Muscle layer of colon (tissue), 2 donors: ENCODE data around the gene NRROS.

Experiments used
- H3K27ac ChIP-seq: one replicate; pipeline ENCODE4 v1.7.0; 2013; ENCODE audit warnings: low read depth, mild to moderate bottlenecking, low read length, moderate library complexity
- H3K27me3 ChIP-seq, 2 donors: one replicate each; pipeline ENCODE4 v1.7.0; 2013; ENCODE audit warnings: low read length in 2 of 2, mild to moderate bottlenecking in 2 of 2; ENCODE audit not compliant: insufficient read depth in 2 of 2, control insufficient read depth in 1 of 2
- H3K36me3 ChIP-seq: one replicate; pipeline ENCODE4 v1.7.0; 2013; ENCODE audit warnings: mild to moderate bottlenecking, low read length; ENCODE audit not compliant: insufficient read depth
- H3K4me1 ChIP-seq: one replicate; pipeline ENCODE4 v1.7.0; 2013; ENCODE audit warnings: mild to moderate bottlenecking, low read length; ENCODE audit not compliant: insufficient read depth
- H3K4me3 ChIP-seq, 2 donors: one replicate each; pipeline ENCODE4 v1.7.0; 2013; ENCODE audit warnings: low read length in 2 of 2, low read depth in 1 of 2, mild to moderate bottlenecking in 1 of 2, moderate library complexity in 1 of 2
- H3K9ac ChIP-seq: one replicate; pipeline ENCODE4 v1.7.0; 2013; ENCODE audit warnings: low read length
- H3K9me3 ChIP-seq: one replicate; pipeline ENCODE4 v1.7.0; 2013; ENCODE audit warnings: mild to moderate bottlenecking, low read length
- donor health status: abdominal sarcoma.
- donor health status: Adenocarcinoma of cecum.

Gene NRROS

DNA sequence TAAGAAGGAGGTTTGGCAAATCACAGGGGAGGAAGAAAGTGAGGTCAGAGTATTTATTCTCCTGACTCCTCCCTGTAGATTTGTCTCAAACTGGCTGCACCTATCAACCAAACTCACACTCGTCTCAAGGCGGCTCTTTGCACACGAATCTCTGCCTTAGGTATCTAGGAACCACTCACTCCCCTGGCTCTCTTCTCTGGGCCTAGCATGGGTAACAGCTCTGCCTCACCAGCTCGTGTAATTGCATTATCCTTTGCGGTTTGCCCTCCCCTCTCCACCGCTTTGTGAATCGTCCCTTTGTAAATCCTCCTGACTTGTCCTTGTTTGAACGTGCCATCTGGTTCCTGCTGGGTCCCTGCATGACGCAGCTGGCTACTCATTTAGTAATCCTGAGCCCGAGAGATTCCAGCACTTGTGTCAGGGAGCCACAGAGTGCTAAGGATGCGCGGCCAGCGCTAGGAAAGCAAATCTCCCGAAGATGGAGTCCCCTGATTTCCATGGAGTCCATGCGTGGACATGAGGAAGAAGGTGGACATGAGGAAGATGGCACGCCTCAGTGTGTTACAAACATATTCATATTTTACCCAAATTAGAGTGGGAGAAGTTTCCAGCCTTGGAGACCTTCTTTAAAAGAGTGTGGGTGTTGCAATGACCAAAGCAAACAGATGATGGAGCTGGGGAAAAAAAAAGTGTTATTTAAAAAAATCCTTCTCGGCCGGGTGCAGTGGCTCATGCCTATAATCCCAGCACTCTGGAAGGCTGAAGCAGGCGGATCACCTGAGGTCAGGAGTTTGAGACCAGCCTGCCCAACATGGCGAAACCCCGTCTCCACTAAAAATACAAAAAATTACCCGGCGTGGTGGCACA, 26.7 kb downstream of the NRROS start:
- Histone ChIP-seq H3K4me1 (no peaks in the 10 kb centered on the region), H3K9ac (no peak overlapping the region), H3K4me3 (no peak overlapping the region), H3K36me3 (no peaks in the 10 kb centered on the region), H3K9me3 (no peaks in the 10 kb centered on the region), H3K27me3 (no peaks in the 10 kb centered on the region), H3K27ac (no peak overlapping the region)

DNA sequence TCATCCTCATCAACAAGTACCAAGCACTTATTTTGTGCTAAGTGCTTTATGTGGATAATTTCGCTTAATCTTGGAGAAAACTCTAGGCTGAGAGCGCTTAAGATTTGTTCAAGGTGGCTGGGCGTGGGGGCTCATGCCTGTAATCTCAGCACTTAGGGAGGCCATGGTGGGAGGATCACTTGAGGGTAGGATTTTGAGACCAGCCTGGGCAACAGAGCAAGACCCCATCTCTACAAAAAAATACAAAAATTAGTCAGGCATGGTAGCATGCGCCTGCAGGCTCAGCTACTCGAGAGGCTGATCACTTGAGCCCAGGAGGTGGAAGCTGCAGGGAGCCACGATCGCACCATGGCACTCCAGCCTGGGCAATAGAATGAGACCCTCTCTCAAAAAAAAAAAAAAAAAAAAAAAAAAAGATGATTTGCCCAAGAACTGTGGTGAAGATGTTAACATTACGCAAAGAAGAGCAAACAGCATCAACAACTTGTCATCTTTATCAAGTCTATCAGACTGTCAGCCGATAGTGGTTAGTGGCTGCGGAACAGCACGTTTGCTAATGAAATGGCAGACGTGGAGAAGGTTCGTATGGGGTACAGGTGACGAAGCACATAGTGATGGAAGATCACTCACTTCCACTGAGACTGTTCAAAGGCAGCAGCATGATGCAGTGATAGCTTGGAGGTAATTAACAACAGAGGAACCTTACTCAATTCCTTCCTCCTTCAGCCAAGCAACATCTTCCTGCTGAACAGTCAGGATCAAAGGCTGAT, 27.7 kb downstream of the NRROS start:
- Histone ChIP-seq H3K9ac (no peak overlapping the region), H3K27ac (no peak overlapping the region), H3K9me3 (no peaks in the 10 kb centered on the region), H3K27me3 (no peaks in the 10 kb centered on the region), H3K36me3 (no peaks in the 10 kb centered on the region), H3K4me1 (no peaks in the 10 kb centered on the region), H3K4me3 (no peak overlapping the region)

DNA sequence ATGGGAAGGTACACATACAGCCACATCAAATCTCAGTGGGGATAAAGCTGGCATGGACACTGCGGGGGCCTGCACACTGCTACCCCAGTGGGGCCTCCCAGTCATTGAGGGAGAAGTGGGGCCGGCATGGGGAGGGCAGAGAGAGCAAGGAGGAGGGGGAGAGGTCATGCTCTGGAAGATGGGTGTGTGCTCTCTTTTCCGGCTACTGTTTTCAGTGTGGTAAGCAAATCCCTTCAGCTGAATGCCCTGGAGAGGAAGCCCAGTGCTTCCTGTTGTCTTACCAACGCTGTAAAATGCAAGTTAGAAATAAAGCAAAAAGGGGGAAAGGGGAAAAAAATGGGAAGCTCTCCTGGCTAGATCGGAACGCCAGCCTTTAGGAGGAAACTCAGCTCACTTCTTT, 30.8 kb downstream of the NRROS start:
- Histone ChIP-seq H3K4me1 (no peaks in the 10 kb centered on the region), H3K4me3 (no peak overlapping the region), H3K27me3 (no peaks in the 10 kb centered on the region), H3K9me3 (no peaks in the 10 kb centered on the region), H3K27ac (no peak overlapping the region), H3K9ac (no peak overlapping the region), H3K36me3 (no peaks in the 10 kb centered on the region)

DNA sequence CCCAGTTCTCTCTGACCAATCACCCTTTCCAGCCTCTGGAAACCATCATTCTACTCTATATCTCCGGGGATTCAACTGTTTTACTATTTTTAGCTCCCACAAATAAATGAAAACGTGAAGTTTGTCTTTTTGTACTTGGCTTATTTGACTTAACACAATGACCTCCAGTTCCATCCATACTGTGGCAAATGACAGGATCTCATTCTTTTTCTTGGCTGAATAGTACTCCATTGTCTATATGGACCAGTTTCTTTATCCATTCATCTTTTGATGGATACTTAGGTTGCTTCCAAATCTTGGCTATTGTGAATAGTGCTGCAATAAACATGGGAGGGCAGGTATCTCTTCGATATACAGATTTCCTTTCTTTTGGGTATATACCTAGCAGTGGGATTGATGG, 34.1 kb downstream of the NRROS start:
- Histone ChIP-seq H3K27me3 (no peaks in the 10 kb centered on the region), H3K27ac (no peak overlapping the region), H3K9me3 (no peaks in the 10 kb centered on the region), H3K4me3 (no peak overlapping the region), H3K4me1 (no peaks in the 10 kb centered on the region), H3K9ac (no peak overlapping the region), H3K36me3 (no peaks in the 10 kb centered on the region)

DNA sequence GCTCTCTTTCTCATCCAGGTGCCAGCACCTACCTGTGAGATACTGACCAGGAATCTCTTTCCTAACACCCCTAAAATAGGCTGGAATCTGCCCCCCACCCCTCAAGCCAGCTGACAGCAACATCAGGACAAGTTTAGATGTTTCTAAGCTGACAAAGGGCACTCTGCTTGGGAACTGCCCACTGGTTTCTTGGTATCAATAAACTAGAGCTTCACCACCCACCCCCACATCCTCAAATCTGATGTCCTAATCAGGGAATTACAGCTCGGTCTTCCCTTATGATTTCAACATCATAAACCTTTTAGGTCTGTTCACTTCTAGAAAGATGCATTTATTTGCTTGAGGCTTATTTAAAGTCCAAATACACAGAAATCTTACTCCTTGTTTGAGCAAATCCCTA, 37.9 kb downstream of the NRROS start:
- Histone ChIP-seq H3K9ac (no peak overlapping the region), H3K4me1 (no peaks in the 10 kb centered on the region), H3K27me3 (no peaks in the 10 kb centered on the region), H3K4me3 (no peak overlapping the region), H3K36me3 (no peaks in the 10 kb centered on the region), H3K9me3 (no peaks in the 10 kb centered on the region), H3K27ac (no peak overlapping the region)

DNA sequence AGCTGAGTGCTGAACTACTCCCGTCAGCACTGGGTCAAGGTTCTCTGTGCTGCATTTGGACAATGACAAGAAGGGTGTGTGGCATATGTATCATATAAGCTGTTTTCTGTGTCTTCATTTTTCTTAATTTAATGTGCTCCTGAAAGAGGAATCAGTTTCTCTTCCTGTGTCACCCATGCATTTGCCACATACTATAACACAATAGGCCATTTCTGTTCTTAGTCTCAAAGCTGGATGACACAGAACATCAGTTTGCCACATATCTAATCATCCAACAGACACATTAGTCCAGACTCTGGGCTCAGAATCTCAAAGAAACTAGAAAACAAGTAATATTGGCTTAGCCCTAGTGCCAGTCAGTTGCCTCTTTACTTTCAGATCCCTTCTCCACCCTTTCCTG, 38.4 kb downstream of the NRROS start:
- Histone ChIP-seq H3K4me1 (no peaks in the 10 kb centered on the region), H3K9ac (no peak overlapping the region), H3K27ac (no peak overlapping the region), H3K27me3 (no peaks in the 10 kb centered on the region), H3K9me3 (no peaks in the 10 kb centered on the region), H3K36me3 (no peaks in the 10 kb centered on the region), H3K4me3 (no peak overlapping the region)

DNA sequence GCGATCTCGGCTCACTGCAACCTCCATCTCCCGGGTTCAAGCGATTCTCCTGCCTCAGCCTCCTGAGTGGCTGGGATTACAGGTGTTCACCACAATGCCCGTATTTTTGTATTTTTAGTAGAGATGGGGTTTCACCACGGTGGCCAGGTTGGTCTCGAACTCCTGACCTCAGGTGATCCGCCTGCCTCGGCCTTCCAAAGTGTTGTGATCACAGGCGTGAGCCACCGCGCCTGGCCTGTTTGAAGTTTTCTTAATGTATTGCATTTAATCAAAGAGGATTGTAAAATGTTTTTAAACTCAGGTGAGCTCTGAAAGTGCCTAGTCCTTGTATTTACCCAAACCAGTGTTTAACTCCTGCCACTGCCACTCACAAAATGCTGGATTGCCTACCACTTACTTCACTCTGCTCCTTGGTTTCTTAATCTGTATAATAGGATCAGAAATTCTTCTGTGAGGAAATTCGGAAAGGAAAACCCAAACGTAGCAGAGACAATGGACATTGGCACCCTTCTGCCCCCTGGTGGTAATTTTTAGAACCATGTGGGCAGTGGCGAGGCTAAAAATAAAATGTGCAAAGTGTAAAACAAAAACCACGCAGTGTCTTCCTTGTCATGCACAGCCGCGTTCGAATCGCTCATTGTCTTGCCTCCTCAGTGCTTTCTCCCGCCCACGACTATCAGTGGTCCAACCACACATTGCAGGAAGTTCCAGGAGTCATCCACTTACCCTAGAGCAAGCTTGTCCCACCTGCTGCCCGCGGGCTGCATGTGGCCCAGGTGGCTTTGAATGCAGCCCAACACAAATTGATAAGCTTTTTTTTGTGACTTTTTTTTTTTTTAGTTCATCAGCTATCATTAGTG, 45.3 kb downstream of the NRROS start:
- Histone ChIP-seq H3K9ac (no peak overlapping the region), H3K9me3 (no peaks in the 10 kb centered on the region), H3K27me3 (no peaks in the 10 kb centered on the region), H3K27ac (no peak overlapping the region), H3K36me3 (no peaks in the 10 kb centered on the region), H3K4me3 (no peak overlapping the region), H3K4me1 (no peaks in the 10 kb centered on the region)

DNA sequence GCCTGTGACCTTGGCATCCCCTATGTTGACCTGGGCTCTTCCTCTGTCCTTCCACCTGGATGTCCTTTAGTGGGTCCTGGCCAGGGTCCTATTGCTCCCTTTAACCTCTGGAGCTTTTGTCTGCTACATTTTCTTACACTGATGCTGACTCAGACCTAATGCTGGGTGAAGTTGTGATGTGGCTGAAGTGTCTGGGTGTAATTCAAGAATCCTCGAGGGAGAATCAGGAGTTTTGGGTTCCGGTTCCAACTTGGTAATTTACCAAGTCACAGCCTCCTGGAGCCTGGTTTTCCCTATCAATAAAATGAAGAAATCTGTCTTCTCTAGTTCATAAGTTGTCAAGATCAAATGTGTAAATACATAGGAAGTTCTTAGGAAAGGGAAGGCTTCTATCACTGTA, 46.9 kb downstream of the NRROS start:
- no peaks in the 10 kb centered on the region for H3K36me3 ChIP-seq
- H3K4me1 ChIP-seq: no peaks in the 10 kb centered on the region
- H3K9me3 ChIP-seq: no peaks in the 10 kb centered on the region
- H3K27me3 ChIP-seq: no peaks in the 10 kb centered on the region
- no peak overlapping the region for H3K9ac ChIP-seq
- no peak overlapping the region for H3K27ac ChIP-seq
- no peak overlapping the region for H3K4me3 ChIP-seq

DNA sequence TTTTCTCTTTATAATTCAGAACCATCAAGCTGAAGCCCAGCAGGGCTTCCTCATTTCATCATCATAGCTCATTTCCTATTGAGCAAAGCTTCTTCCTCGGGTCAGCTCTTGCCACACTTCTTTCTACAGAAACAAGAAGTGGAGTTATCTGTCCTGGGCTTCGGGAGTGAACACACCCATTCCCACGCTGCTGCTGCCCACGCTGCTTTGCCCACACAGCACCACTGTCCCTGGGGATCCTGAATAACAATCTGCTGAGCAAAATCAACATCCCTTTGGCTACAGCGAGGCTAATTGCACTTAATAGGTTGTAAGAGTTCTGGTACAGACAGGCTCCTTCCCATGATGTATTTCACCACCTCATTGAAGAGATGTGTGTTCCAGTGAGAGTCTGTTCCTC, 48.9 kb downstream of the NRROS start:
- Histone ChIP-seq H3K4me1 (no peaks in the 10 kb centered on the region), H3K9me3 (no peaks in the 10 kb centered on the region), H3K9ac (no peak overlapping the region), H3K36me3 (no peaks in the 10 kb centered on the region), H3K27ac (no peak overlapping the region), H3K4me3 (no peak overlapping the region), H3K27me3 (no peaks in the 10 kb centered on the region)

DNA sequence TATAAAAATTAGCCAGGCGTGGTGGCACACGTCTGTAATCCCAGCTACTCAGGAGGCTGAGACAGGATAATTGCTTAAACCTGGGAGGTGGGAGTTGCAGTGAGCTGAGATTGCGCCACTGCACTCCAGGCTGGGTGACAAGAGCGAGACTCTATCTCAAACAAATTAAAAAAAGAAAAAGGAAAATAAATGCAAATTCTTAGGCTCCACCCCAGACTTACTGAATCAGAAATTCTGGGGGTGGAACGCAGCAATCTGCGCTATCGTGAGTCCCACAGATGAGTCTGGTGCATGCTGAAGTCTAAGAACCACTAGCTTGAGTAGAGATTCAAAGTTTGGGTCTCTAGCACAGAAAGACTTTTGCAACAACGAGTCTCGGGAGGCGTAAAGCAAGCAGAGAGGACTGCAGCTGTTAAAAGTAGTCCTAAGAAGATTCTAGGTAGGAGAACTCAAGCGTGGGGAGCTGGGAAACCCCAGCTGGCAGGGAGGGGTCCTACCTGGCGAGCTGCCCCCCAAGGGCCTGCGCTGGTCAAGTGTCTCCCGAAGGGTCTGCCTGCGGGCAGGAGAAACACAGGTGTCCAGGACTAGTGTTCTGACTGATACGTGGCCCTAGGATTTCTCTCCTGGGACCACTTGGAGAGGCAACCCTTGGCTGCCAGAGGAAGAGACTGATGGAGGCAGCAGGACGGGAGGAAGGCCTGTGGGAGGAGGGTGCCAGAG, 50.6 kb downstream of the NRROS start:
- Histone ChIP-seq H3K27me3 (no peaks in the 10 kb centered on the region), H3K27ac (no peak overlapping the region), H3K36me3 (no peaks in the 10 kb centered on the region), H3K4me1 (no peaks in the 10 kb centered on the region), H3K9me3 (no peaks in the 10 kb centered on the region), H3K9ac (no peak overlapping the region), H3K4me3 (no peak overlapping the region)

DNA sequence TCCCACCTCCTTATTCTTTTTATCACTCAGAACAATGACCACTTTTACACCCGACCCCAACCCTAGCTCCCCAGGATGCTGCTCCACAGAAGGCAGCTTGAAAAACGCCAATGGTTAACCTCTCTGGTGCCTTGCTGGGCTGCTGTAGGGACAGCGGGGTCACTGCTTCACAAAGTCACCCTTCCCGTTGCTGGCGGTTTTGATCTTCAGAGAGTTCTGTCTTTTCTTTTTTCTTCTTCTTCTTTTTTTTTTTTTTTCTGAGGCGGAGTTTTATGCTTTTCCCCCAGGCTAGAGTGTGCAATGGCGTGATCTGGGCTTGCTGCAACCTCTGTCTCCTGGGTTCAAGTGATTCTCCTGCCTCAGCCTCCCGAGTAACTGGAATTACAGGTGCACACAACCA, 51.9 kb downstream of the NRROS start:
- Histone ChIP-seq H3K9me3 (no peaks in the 10 kb centered on the region), H3K9ac (no peak overlapping the region), H3K27me3 (no peaks in the 10 kb centered on the region), H3K36me3 (no peaks in the 10 kb centered on the region), H3K27ac (no peak overlapping the region), H3K4me3 (no peak overlapping the region), H3K4me1 (no peaks in the 10 kb centered on the region)
